Measurements from ENCODE around the gene CDC25B. TPM values are rescaled to one million over a fixed set of nuclear protein-coding genes. Genes with fewer than 3 reads are reported as not detected.

Gene CDC25B
- total RNA-seq, 1 experiment from 2014 or later: 223 TPM

DNA sequence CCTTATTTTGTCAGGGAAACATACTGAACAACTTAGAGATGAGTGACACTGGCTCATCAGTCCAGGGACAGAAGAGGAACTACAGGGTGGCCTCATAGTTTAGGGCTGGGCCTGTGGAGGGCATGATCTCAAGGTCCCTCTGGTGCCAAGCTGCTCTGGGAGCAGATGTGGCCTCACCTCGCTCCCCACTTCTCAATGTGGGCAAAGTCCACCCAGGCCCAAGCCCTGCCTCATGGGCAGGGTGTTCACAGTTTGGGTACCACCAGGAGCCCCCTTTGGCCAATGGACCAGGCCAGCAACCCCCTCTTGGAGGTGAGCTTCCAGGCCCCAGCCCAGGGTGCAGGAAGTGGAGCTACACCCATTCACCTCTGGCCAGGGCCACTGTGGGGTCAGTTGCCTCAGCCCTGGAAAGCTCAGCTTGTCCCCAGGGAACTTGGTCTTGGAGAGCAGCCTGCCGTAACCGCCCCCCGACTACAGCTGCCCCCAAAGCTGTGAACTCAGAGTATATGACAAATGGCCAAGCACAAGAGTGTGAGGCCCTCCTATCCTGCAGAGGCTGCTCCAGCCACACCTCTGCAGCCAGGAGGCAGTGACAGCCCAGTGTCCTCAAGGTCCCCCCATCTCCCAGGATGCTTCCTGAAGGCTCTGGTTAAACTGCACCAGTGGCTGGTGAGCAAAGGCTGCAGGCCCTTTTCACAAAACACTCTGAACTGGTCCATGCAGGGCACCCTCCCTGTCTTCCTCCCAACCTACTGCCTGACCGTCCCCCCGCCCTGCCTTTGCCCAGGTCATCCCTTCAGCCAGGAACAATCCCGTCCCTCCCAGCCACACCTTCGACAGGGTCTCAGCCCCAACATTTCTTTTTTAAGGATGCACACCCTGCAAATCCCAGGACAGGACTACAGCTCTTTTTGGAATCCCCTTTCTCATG is 32.2 kb upstream of the CDC25B start:
- peaks cover 5 to 24% of the 10 kb centered on the region in 2 experiments for H3K4me1 ChIP-seq (ENCODE audit: control insufficient read depth in 1 of 2, insufficient read depth in 2 of 2, low read length in 2 of 2)
- RAD21 ChIA-PET (ENCODE audit: low non-redundant PET in 1 of 2, low total read pairs in 2 of 2, uncharacterized antibody in 2 of 2, unreplicated experiment in 2 of 2): no interaction called here
- H3K79me2 ChIP-seq (ENCODE audit: insufficient read depth, low read length): peaks cover 56% of the 10 kb centered on the region
- H3K36me3 ChIP-seq (ENCODE audit: control insufficient read depth in 1 of 2, insufficient read depth in 2 of 2, low read length in 2 of 2): peaks cover 3 to 11% of the 10 kb centered on the region in 2 experiments; a peak in 2 of 4 replicates
- POLR2A ChIA-PET: no interaction called here
- no TSS peak for BruUV-seq (replicated peaks)
- no peaks in the 10 kb centered on the region for H3K9me2 ChIP-seq (ENCODE audit: insufficient read depth)
- intact Hi-C loops (cut with micrococcal nuclease): no loop called here
- DNase-seq (ENCODE audit: low read depth, low spot score): no peak
- no peaks in the 10 kb centered on the region for H3K27me3 ChIP-seq (ENCODE audit: insufficient read depth, low read length)
- no peak for TF ChIP-seq FOSL1 (IDR thresholded peaks at IDR 0.05; ENCODE audit: low read depth)
- no peak for TF ChIP-seq SIN3A (IDR thresholded peaks at IDR 0.05; ENCODE audit: low read depth)
- TF ChIP-seq EGR1 (IDR thresholded peaks at IDR 0.05; ENCODE audit: low read depth): no peak
- no peak for TF ChIP-seq EZH2 (IDR thresholded peaks at IDR 0.05)
- no peak for TF ChIP-seq YY1 (IDR thresholded peaks at IDR 0.05; ENCODE audit: extremely low read depth, insufficient replicate concordance, low read depth, low read length)
- TF ChIP-seq, protein P1, sequence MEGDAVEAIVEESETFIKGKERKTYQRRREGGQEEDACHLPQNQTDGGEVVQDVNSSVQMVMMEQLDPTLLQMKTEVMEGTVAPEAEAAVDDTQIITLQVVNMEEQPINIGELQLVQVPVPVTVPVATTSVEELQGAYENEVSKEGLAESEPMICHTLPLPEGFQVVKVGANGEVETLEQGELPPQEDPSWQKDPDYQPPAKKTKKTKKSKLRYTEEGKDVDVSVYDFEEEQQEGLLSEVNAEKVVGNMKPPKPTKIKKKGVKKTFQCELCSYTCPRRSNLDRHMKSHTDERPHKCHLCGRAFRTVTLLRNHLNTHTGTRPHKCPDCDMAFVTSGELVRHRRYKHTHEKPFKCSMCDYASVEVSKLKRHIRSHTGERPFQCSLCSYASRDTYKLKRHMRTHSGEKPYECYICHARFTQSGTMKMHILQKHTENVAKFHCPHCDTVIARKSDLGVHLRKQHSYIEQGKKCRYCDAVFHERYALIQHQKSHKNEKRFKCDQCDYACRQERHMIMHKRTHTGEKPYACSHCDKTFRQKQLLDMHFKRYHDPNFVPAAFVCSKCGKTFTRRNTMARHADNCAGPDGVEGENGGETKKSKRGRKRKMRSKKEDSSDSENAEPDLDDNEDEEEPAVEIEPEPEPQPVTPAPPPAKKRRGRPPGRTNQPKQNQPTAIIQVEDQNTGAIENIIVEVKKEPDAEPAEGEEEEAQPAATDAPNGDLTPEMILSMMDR (IDR thresholded peaks at IDR 0.05 in 2 of 3, conservative IDR thresholded peaks at IDR 0.05 in 1 of 3; ENCODE audit: borderline replicate concordance in 1 of 3, insufficient read depth in 1 of 3, low read depth in 2 of 3, low read length in 2 of 3): no peak
- no peak for TF ChIP-seq ELF1 (IDR thresholded peaks at IDR 0.05; ENCODE audit: borderline replicate concordance, low read depth)
- no peak for TF ChIP-seq ZNF274 (IDR thresholded peaks at IDR 0.05; ENCODE audit: low read depth, low read length)
- no peak for TF ChIP-seq SRF (IDR thresholded peaks at IDR 0.05; ENCODE audit: low read depth)
- ATAC-seq: no peak
- H2AFZ ChIP-seq (ENCODE audit: low read depth, low read length, poor library complexity, severe bottlenecking): no peak overlapping the region
- no peak overlapping the region for H3K4me3 ChIP-seq (replicated peaks in 1 of 2; ENCODE audit: low read depth in 1 of 2, low read length in 2 of 2)
- no peak overlapping the region for H3K4me2 ChIP-seq (ENCODE audit: low read length)
- no peak overlapping the region; the same call in 1 of the 2 replicates for H3K27ac ChIP-seq (ENCODE audit: low read depth, low read length)
- CTCF ChIA-PET: no interaction called here
- H3K9me3 ChIP-seq (ENCODE audit: control insufficient read depth in 1 of 2, insufficient read depth in 1 of 2, low read depth in 1 of 2, low read length in 2 of 2): no peaks in the 10 kb centered on the region
- H3K9ac ChIP-seq (ENCODE audit: low read length): no peak overlapping the region
- no peaks in the 10 kb centered on the region for H4K20me1 ChIP-seq (ENCODE audit: insufficient read depth)

All from HCT116 (cell line).